A673 (cell line): ENCODE results near the gene KRT79. TPM values are rescaled to one million over a fixed set of nuclear protein-coding genes. Genes with fewer than 3 reads are reported as not detected.

Experiments
- BruUV-seq: library from RNA; stranded (reverse); fragments of 400-500 nt; replicated peaks from 2 replicates; lab custom pipeline; 2021; lab: Mats Ljungman, UMichigan
- CTCF ChIA-PET: fragments of 300-600 bp; sonication (Branson Sonifier 250); formaldehyde crosslinking; loops from one replicate; lab custom pipeline; 2022; ENCODE audit warnings: antibody characterized with exemption; lab: Charles Lee
- POLR2A ChIA-PET: fragments of 300-600 bp; sonication (Branson Sonifier 250); formaldehyde crosslinking; loops from one replicate; lab custom pipeline; 2022; ENCODE audit warnings: antibody characterized with exemption; ENCODE audit not compliant: low non-redundant PET; lab: Charles Lee
- DNase-seq: peaks from one replicate; pipeline ENCODE4 v3.0.0-alpha.2; 2015; ENCODE audit warnings: low spot score
- H3K27ac ChIP-seq: fragments of 200-600 bp; sonication (generic); 2 replicates; pipeline ENCODE4 v1.5.1; 2016; ENCODE audit warnings: mixed run types, low read depth, mild to moderate bottlenecking, mixed read lengths, antibody characterized with exemption, low read length; ENCODE audit not compliant: poor library complexity, severe bottlenecking
- H3K27me3 ChIP-seq: fragments of 200-600 bp; sonication (generic); replicated peaks from 2 replicates; pipeline ENCODE4 v1.6.1; 2017; ENCODE audit warnings: mixed run types, low read depth, mild to moderate bottlenecking, mixed read lengths, antibody characterized with exemption, low read length; ENCODE audit not compliant: insufficient read depth, poor library complexity
- H3K36me3 ChIP-seq: fragments of 200-600 bp; sonication (generic); 2 replicates; pipeline ENCODE4 v1.6.1; 2016; ENCODE audit warnings: mixed run types, mild to moderate bottlenecking, mixed read lengths, antibody characterized with exemption, low read length; ENCODE audit not compliant: insufficient read depth, poor library complexity, severe bottlenecking
- H3K4me1 ChIP-seq: fragments of 200-600 bp; sonication (generic); 2 replicates; pipeline ENCODE4 v1.6.1; 2017; ENCODE audit warnings: mixed run types, mild to moderate bottlenecking, mixed read lengths, antibody characterized with exemption, low read length; ENCODE audit not compliant: insufficient read depth, poor library complexity, severe bottlenecking
- H3K4me3 ChIP-seq: fragments of 200-600 bp; sonication (generic); 2 replicates; pipeline ENCODE4 v1.5.1; 2016; ENCODE audit warnings: low read depth, mixed run types, mild to moderate bottlenecking, mixed read lengths, low read length; ENCODE audit not compliant: poor library complexity, severe bottlenecking
- H3K9me3 ChIP-seq: fragments of 200-600 bp; sonication (generic); 2 replicates; pipeline ENCODE4 v1.6.1; 2016; ENCODE audit warnings: mixed run types, low read depth, mild to moderate bottlenecking, mixed read lengths, antibody characterized with exemption, low read length; ENCODE audit not compliant: poor library complexity, severe bottlenecking
- EZH2 ChIP-seq: fragments of 200-600 bp; sonication (generic); IDR thresholded peaks from 2 replicates; pipeline ENCODE4 v1.6.1; 2017; ENCODE audit warnings: borderline replicate concordance, low read depth, mild to moderate bottlenecking, mixed read lengths, antibody characterized with exemption, low read length; ENCODE audit not compliant: poor library complexity, severe bottlenecking
- intact Hi-C: fragments of 100-400 bp; cut with micrococcal nuclease; formaldehyde crosslinking; loops from one replicate; pipeline ENCODE4 v1.10.0; 2022; ENCODE audit not compliant: unreplicated experiment
- total RNA-seq: library from RNA; stranded (reverse); gene quantifications from 2 replicates; pipeline ENCODE4 v1.2.3, GENCODE V29; 2021
- TF ChIP-seq, protein P1 (sequence below): fragments of 300-800, 200-600 bp; sonication (generic); conservative IDR thresholded peaks from 2 replicates; pipeline ENCODE4 v1.5.1; 2017; ENCODE audit warnings: low read depth, mild to moderate bottlenecking, antibody characterized with exemption, low read length, moderate library complexity, mixed read lengths

The KRT79 gene
- total RNA-seq, 1 experiment from 2014 or later, result not detected

DNA sequence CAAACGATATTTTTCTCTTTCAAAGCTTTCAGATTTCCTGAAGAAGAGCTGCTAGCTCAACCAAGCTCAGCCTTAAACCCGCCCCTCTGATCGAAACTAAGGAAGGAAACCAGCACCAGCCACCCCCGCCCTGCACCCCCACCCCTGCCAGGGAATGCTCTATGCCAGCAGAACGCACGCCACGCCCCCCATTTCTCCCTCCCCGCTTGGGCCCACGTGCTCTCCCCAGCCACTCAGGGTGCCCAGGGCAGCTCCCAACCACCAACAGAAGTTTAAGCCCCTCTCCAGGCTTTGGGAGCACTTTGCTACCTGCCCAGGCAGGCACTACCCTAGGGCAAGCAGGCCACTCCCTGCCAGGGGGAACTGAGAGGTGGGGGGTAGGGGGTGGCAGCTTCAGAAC, 33.5 kb upstream of the KRT79 start:
- Histone ChIP-seq H3K4me1 (peaks cover 37% of the 10 kb centered on the region), H3K9me3 (no peaks in the 10 kb centered on the region), H3K4me3 (no peak overlapping the region), H3K36me3 (no peaks in the 10 kb centered on the region), H3K27me3 (no peaks in the 10 kb centered on the region), H3K27ac (no peak overlapping the region)
- DNase-seq, result peak; percentile 77
- POLR2A ChIA-PET, result no interaction called here
- BruUV-seq, result no TSS peak
- CTCF ChIA-PET, result interaction anchor here (0.6 to 1.4 kb wide), 3 partner anchors 12 to 282 kb away, joined by 3 to 8 read pairs (median 5); no protein-coding TSS in a partner anchor
- intact Hi-C loops, result no loop called here
- TF ChIP-seq, protein P1, sequence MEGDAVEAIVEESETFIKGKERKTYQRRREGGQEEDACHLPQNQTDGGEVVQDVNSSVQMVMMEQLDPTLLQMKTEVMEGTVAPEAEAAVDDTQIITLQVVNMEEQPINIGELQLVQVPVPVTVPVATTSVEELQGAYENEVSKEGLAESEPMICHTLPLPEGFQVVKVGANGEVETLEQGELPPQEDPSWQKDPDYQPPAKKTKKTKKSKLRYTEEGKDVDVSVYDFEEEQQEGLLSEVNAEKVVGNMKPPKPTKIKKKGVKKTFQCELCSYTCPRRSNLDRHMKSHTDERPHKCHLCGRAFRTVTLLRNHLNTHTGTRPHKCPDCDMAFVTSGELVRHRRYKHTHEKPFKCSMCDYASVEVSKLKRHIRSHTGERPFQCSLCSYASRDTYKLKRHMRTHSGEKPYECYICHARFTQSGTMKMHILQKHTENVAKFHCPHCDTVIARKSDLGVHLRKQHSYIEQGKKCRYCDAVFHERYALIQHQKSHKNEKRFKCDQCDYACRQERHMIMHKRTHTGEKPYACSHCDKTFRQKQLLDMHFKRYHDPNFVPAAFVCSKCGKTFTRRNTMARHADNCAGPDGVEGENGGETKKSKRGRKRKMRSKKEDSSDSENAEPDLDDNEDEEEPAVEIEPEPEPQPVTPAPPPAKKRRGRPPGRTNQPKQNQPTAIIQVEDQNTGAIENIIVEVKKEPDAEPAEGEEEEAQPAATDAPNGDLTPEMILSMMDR, result no peak
- TF ChIP-seq EZH2, result no peak

DNA sequence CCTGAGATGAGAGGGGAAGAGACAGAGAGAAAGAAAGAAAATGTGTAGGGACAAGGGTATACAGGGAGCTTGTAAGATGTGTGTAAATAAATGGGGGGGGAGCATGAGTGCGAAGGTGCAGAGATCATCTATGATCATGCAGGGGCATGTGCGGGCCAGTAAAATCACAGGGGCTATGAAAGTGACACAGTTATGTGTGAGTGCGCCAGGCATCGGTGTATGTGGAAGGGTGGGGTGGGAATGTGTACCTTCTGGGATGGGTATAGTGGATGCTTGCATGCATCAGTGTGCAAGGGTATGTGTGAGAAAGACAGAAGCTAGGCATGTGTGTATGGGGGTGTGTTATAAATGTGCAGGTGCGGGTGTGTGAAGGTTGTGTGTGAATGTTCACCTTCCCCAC, 33.0 kb upstream of the KRT79 start:
- TF ChIP-seq, protein P1, result no peak
- TF ChIP-seq EZH2, result no peak
- no TSS peak for BruUV-seq
- intact Hi-C loops, result no loop called here

DNA sequence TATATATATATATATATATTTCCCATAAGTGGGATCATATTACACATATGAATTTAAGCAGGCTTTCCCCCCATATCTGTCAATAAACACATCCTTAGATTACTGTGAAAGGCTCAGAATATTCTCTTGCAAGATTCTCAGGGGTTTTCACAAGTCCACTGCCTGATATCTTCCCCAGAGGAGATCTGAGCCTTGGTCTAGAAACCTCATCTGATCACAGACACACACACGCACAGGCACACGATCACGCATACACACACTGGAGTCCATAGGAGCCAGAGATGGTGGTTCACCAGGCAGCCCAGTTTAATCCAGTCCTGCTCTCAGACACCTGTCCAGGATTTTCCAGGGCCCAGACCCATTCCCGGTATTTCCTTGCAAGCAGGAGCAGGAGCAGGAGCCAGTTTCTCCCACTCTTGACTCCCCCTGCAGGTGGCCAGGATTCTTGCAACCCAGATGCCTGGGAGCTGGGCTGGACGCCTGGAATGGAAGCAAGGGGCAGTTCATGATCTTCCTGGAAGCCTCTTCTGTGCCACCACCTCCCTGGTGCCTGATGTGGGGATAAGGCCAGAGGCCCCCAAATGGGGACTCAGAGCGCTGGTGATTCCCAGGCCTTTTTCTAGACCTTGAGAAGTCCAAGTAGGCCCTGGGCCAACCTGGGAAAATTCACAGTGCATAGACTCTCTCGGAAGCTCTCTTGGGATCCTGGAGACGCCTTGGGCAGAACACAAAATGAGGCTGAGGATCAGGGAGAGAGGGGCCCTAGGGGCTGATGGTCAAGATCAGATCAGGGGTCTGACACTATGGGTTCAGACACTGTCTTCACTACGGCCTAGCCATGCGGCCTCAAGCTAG, 31.2 kb upstream of the KRT79 start:
- peak; percentile 77 for DNase-seq
- H3K27me3 ChIP-seq, result no peaks in the 10 kb centered on the region
- intact Hi-C loops, result loop anchor here (1.0 kb wide), 1 partner anchor 282 kb away; no protein-coding TSS in a partner anchor
- no peaks in the 10 kb centered on the region for H3K36me3 ChIP-seq
- CTCF ChIA-PET, result interaction anchor here (0.6 to 1.5 kb wide), 10 partner anchors 9 to 473 kb away, joined by 3 to 7 read pairs (median 6); partner anchors contain the start of gene EIF4B
- no peaks in the 10 kb centered on the region for H3K9me3 ChIP-seq
- peaks cover 19% of the 10 kb centered on the region for H3K4me1 ChIP-seq
- H3K27ac ChIP-seq, result no peak overlapping the region
- no TSS peak for BruUV-seq
- TF ChIP-seq, protein P1, result peak; percentile 92
- TF ChIP-seq EZH2, result no peak
- POLR2A ChIA-PET, result no interaction called here
- H3K4me3 ChIP-seq, result no peak overlapping the region

More for the DNA sequence above, 33.0 kb upstream of the KRT79 start:
- H3K4me1 ChIP-seq, result peaks cover 37% of the 10 kb centered on the region
- H3K9me3 ChIP-seq, result no peaks in the 10 kb centered on the region
- ChIA-PET CTCF (interaction anchor here (0.8 to 1.4 kb wide), 2 partner anchors 12 to 281 kb away, joined by 3 to 5 read pairs; no protein-coding TSS in a partner anchor), POLR2A (no interaction called here)
- H3K27me3 ChIP-seq, result no peaks in the 10 kb centered on the region
- no peak overlapping the region for H3K4me3 ChIP-seq
- DNase-seq, result no peak
- H3K27ac ChIP-seq, result no peak overlapping the region
- H3K36me3 ChIP-seq, result no peaks in the 10 kb centered on the region
